Bronchial epithelial cell (primary cell): ENCODE measurements around the gene RSL24D1. TPM values are rescaled to one million over a fixed set of nuclear protein-coding genes. Genes with fewer than 3 reads are reported as not detected.

Source experiments
- DNase-seq: peaks from one replicate; pipeline ENCODE4 v3.0.0-alpha.2; 2010; ENCODE audit warnings: low read depth
- FAIRE-seq: peaks from 2 replicates; lab custom pipeline; 2011; peaks lifted over from hg19 to GRCh38; lab: Jason Lieb, UNC
- H3K27me3 ChIP-seq: 2 replicates; pipeline ENCODE4 v1.5.1; 2011; ENCODE audit warnings: low read length; ENCODE audit not compliant: control insufficient read depth, insufficient read depth
- H3K36me3 ChIP-seq: 2 replicates; pipeline ENCODE4 v1.5.1; 2011; ENCODE audit warnings: low read length; ENCODE audit not compliant: control insufficient read depth, insufficient read depth
- H3K4me3 ChIP-seq: 2 replicates; pipeline ENCODE4 v1.5.1; 2011; ENCODE audit warnings: mild to moderate bottlenecking, low read depth, low read length, control low read depth
- CTCF ChIP-seq: IDR thresholded peaks from 2 replicates; pipeline ENCODE4 v1.5.1; 2011; ENCODE audit warnings: mild to moderate bottlenecking, moderate library complexity, low read length, control low read depth, inconsistent platforms; ENCODE audit not compliant: insufficient read depth, severe bottlenecking
- total RNA-seq: library from RNA; depleted of rRNA; stranded (reverse); fragments of >200 nt; gene quantifications from 2 replicates; pipeline ENCODE4 v1.2.1, GENCODE V29; 2014

RSL24D1 gene
- total RNA-seq, 1 donor from 2014 or later, result 174 TPM

GRCh38 chr15:55204464-55204863 is 7.7 kb upstream of the RSL24D1 start:
- FAIRE-seq, result no peak
- H3K36me3 ChIP-seq, result peaks cover 2% of the 10 kb centered on the region

GRCh38 chr15:55202206-55202605 is 5.5 kb upstream of the RSL24D1 start:
- peaks cover 2% of the 10 kb centered on the region for H3K36me3 ChIP-seq
- no peak for TF ChIP-seq CTCF
- no peak overlapping the region for H3K4me3 ChIP-seq
- DNase-seq (no peak), FAIRE-seq (no peak)
- no peaks in the 10 kb centered on the region for H3K27me3 ChIP-seq

More at GRCh38 chr15:55204464-55204863, 7.7 kb upstream of the RSL24D1 start:
- DNase-seq, result no peak
- no peak overlapping the region for H3K4me3 ChIP-seq
- no peaks in the 10 kb centered on the region for H3K27me3 ChIP-seq
- TF ChIP-seq CTCF, result no peak

DNA sequence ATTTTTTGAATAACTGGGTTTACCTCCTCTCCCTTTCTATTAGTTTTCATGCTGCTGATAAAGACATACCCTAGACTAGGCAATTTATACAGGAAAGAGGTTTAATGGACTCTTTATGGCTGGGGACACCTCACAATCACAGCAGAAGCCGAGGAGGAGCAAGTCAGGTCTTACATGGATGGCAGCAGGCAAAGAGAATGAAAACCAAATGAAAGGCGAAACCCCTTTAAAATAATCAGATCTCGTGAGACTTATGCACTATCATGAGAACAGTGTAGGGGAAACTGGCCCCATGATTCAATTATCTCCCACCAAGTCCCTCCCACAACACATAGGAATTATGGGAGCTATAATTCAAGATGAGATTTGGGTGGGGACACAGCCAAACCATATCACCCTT is 2.0 kb upstream of the RSL24D1 start:
- Histone ChIP-seq H3K4me3 (no peak overlapping the region), H3K27me3 (no peaks in the 10 kb centered on the region), H3K36me3 (peaks cover 2% of the 10 kb centered on the region)
- TF ChIP-seq CTCF, result no peak
- DNase-seq, result no peak
- no peak for FAIRE-seq

GRCh38 chr15:55197719-55198118 is 978 bp upstream of the RSL24D1 start:
- DNase-seq (no peak), FAIRE-seq (no peak)
- Histone ChIP-seq H3K4me3 (peak overlapping the region; percentile 85), H3K36me3 (peaks cover 2% of the 10 kb centered on the region), H3K27me3 (no peaks in the 10 kb centered on the region)
- TF ChIP-seq CTCF, result no peak

DNA sequence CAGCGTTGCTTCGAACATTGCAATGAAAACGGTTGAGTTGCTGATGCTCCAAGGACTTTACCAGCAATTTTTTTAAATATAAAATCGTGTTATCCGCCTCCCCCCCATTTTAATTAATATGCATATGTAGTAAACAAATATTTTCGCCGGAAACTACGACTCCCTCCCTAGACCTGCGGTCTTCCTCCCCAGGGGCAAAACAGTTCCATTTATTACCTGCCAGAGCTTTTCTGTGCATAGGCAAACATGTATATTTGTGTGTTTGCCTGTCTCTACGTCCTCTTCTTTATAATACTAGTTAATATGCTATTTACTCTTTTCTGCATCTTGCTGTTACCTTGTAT is 593 bp upstream of the RSL24D1 start:
- DNase-seq (no peak), FAIRE-seq (no peak)
- peaks cover 2% of the 10 kb centered on the region for H3K36me3 ChIP-seq
- TF ChIP-seq CTCF, result no peak
- no peaks in the 10 kb centered on the region for H3K27me3 ChIP-seq
- H3K4me3 ChIP-seq, result peak overlapping the region; percentile 85

DNA sequence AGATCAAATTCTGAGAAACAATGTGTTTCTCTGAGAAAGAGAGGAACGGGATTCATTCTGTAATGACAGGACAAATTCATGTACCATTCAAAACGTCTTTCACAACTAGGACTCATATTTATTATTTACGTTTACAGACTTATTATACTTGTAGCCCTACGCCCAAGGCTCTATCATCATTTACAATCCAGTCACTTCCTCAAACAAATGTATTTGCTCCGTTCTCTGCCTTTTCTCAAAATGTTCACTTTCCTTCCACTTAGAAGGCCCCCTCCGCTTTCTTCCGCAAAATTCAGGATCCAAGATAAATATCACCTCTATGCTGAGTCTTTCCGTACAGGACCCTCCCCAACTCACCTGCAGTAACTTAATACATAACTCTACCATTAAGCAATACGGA is 745 bp downstream of the RSL24D1 start:
- DNase-seq, result no peak

More for the DNA sequence above, 745 bp downstream of the RSL24D1 start:
- Histone ChIP-seq H3K36me3 (peaks cover 5% of the 10 kb centered on the region), H3K27me3 (no peaks in the 10 kb centered on the region), H3K4me3 (peak overlapping the region; percentile 85)
- FAIRE-seq, result no peak
- TF ChIP-seq CTCF, result no peak
